ENCODE results near the gene IRF2BPL.

The IRF2BPL gene

DNA sequence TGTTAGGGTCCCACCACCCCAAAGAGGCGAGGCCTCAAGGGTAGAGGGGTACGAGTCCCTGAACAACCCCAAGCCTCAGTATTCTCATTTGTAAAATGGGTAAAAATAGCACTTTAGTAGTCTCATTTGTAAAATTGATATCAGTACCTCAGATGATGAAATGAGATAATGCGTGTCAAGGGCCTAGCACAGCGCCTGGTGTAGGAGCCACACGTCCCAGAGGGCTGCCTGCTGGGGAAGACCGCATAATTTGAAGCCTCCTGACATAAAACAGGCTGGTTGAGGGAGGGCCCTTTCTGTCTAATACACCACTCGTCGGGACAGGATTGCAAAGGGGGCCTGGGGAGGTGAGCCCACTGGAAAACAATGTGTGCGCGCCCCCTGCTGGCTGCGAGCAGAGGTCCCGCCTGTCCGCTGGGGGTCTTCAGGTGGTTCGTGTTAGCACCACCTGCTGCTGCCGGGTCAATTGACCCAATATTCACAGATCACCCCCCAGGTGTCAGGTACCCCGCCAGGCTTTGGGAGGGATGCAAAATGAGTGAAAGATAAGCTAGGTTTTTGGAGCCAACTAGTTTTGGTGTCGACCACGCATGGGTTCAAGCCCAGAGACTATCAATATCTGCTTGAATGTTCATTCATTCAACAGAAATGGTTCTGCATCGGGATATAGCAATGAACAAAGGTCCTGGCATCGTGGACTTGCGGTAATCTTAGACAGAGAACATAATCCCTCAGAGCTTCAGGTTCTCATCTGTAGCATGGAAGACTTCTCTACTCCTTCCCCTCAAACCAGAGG is 24.7 kb upstream of the IRF2BPL start:
- DNase-seq = peak; percentile 73

DNA sequence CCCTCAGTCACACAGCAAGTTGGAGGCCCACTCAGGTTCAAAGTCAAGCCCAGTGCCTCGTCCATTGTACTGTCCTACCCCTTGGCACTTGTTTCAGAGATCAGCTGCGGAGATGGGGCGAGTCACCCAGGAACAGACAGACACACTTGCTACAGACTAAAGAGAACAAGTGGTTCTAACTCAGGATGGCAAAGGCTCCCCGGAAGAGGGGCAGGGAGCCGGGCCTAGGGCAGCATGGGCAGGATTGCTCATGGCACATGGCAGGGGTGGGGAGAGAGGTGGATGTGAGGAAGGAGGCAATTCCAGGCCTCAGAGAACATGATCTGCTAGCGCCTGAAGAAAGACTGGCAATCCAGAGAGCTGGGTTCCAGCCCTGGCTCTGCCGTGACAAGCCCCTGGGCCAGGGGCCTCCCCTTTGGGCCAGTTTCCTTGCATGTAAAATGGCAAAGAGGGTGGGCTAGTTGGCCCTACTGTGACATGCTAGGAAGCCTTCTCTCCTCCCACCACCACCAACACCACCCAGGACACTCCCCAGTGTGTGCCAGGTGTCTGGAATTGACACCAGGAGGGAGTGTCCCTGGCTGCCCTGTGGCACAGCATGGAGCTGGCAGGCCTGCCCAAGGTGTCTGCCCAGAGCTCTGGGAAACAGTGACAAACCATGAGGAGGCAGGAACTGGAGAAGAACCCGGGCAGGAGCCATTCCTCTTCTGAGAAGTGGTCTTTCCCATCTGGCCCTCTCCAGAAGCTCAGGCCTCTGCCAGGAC is 24.0 kb upstream of the IRF2BPL start:
- DNase-seq = no peak

DNA sequence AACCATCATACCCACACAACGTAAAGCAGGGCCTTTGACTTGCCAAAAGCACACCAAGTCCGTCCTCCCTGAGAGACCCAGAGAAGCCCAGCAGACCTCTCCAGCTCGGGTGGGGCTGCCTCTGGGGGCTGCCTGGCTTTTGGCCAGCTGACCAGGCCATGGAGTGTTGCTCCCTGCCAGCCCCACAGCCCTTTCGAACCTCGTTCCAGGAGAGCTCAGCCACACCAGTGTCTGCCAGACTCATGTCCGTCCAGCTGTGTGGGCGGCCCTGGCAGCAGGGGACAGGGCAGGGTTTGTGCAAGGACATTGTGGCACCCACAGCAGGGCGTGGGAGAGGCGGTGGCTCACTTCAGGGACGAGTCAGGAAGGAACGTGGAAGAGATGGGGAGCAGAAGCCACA is 22.6 kb upstream of the IRF2BPL start:
- no peak for DNase-seq

DNA sequence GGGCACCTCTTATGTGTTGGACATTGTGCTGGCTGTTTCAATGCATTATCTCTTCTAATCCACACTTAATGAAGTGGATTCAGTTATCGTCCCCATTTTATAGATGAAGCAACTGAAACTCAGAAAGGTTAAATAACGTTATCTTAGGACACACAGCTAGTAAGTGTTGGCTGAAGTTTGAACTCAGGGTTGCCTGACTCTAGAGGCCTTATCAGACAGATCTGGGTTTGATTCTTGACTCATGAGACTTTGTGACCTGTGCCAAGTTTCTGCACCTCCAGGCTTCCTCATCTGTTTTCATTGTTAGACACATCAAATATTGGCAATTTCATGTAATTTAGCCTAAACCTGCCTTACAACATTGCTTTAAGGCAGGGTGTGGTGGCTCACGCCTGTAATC is 18.2 kb upstream of the IRF2BPL start:
- no peak for DNase-seq

DNA sequence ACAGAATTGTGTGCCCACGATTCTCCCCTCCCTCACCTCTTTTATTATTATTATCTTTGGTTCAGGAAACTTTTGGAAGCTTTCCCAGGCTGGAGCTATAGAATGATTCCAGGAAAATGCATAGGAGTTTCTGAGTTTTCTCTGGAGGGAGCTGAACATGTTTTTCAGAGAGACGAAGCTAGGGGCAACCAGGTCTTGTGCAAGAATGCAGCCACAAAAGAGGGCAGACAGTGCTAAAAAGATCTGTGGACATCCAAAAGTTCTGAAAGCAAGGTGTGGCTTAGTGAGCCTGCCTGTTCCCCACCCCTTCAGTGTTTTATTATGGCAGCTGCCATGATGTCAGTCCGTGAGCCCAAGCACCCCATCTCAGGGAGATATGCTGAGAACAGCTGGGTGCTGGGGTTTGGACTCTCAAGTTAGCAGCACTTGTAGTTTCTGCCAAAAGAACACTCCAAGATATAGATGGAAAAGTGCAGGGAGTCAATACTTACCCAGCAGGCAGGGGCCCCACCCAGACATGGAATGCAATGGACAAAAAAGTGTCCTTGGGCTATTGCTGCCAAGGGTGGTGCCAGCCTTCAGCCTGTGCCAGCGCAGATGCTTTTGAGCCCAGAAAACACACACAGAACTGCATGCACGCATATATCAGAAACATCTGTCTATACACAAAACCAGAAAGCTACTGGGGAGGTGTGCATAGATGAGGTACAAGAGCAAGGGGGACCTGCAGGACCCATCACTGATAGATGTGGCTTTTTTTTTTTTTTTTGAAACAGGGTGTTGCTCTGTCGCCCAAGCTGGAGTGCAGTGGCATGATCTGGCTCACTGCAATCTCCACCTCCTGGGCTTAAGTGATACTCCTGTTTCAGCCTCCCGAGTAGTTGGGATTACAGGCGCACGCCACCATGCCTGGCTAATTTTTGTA is 17.0 kb upstream of the IRF2BPL start:
- no peak for DNase-seq

DNA sequence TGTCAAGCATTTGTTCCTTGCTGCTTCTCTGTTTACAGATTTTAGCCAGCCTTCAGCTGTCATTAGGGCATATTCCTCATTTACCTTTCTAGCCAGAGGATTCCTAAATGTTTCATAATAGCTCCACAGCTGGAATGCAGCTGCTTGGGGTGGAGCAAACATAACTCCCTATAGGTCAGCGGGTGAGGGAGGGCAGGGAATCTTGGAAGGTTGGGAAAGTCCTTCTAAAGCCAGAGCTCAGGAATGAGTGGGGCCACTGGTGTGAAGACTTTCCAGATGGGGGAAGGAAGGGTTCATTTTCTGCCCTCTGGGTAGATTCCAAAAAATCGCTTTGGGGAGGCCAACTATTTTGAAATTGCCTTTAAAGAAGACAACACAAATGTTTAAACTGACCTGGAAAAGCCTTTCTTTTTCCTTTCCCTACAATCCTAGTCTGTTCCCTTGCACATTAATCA is 16.3 kb upstream of the IRF2BPL start:
- no peak for DNase-seq

DNA sequence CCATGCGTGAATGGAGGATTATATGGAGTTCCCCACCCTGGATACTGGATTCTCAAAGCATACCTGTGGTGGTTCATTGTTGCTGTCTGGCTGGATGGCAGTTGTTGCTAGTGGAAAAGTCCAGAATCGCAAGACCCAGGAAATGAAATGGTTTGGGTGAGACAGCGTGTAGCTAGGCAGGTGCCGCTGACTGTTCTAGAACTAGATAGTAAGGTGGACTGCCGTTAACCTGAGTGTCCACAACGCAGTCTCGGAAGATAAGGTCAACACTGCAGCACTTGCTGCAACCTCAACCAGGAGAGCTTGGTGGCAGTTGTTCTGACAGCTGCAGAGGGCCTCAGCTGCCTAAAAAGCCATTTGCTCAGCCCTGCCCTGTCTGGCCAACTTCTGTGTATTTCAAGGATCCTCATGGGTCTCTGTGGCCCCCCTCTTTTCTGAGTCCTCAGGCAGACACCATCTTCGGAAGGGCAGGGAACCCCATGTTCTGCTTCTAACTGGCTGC is 15.5 kb upstream of the IRF2BPL start:
- DNase-seq = no peak

DNA sequence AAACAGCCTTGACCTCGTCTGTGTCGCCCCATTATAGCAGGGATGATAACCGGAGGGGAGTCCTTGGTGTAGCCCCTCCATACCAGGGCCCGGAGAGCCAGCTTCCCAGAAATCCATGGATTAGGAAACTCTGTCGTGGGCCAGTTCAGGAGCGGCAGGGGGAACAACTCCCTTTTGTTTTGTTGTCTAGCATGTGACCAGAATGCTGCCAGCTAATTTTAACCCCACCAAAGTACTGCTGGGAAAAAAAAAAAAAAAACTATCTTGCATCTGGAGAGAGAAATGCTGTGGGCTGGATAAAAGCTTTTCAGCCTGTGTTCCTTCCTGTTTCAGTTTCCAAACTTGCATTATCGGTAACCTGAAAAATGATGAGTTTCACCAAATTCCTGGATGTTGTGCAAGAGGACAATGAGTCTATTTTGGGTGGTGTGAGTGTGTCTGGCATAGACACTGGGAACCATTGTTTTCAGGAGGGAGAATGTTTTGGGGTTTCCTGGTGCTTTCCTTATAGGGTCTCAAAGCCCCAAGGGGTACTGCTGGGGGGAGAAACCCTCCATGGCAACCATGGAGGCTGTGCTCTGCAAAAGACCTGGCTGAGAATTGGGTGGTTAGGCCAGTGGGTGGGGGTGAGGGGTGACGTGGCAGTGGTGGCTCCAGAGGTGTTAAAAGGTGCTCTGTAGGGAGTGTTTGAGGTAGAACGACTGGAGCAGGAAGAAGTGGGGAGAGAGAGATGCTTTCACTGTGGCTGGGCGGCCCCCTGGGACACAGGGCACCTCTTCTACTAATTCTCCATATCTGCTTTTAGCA is 14.9 kb upstream of the IRF2BPL start:
- peak; percentile 87 for DNase-seq

DNA sequence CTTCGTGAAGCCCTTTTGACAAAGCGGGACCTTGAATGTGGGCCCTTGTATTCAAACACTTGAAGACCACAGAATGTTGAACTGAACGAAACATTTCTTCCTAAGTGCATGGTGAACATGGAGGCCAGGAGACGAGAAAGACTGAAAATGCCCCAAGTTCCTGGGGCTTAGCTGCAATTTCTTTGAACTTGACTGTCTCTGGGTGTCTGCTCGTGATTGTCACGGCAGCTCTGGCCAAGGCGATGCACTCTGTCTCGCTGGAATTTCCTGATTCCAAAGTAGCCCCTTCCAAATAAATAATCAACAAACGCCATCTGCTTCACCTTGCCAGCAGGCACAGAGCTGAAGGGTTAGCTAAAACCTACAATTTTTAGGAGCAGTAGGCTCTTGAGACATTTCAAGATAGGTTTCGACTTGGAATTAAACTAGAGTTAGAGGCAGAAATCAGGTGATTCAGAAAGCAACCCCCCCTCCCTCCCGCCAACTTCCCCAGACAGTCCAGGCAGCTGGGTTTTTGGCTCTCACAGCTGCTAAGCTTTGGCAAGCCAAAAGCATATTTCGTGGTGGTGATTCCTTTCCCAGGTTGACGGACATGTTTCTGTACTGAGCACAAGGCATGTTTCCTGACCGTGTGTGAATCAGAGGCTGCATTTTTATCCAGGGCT is 13.5 kb upstream of the IRF2BPL start:
- no peak for DNase-seq

DNA sequence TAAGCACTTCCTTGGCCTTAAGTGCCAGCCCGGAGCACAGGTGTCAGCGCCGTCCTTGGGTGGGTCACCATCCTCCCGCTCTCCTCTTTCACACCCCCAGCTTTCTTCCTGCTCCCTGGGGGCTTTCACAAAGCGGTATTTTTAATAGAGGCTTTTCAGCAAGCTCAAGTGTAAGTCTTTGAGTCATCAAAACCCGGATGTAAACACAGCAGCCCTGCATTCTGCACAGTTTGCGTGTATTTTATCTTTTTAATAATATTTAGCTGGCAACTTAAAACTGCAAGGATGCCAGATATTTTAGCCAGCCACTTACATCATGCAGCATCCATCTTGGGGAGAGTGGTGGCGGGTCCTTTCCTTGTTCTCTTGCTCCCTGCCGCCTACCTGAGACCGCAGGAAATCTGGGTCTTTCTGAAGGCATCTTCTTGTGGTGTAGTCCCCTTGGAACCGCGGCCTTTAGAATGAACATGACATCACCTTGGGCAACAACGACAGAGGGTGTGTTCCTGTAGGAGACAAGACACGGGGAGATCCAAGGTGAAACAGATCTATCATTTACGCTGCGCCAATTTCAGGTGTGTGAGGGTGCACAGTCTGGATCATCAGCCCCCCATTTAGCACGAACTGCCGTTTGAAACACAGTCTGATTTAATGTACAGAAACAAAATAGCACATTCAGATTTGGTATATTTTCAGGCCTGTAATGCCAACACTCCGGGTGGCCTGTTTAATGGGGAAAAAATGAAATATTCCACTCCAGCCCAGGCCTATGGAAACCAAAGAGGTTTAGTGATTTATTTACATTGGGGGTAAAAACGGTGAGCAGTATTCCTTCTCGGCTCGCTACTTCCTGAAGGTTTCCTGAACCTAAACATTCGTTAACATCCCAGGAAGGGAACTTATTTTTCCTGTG is 12.5 kb upstream of the IRF2BPL start:
- DNase-seq = peak; percentile 38

DNA sequence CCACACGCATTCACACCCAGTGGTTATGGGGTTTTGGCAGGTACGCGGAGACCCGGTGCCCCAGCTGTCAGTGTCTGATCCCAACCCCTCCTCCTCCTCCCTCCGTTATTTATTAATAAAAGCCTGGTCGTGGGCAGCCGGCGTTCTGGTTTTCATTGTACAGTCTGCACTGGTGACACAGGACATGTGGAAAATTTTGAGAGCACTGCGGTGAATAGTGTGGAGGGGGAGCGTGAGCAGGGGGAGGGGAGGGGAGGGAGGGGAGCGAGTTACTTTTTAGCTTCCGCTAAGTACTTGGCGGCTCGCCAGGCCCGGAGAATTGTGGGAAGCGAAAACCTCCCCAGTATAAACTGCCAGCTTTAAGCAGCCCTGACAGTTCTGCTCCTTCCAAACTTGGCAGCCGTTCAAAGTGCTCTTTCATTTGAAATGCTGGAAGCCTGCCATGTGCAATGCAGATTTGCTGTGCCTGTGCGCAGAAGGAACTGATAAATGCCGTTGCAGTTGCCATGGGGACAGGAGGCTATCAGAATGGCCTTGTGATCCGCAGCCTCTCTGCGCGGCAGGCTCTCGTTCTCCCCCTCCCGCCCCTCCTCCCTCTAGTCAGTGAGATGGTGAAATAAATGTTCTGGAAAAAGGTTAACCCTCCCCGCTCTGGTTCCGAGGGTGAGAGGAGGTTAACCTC is 11.7 kb upstream of the IRF2BPL start:
- DNase-seq = peak; percentile 86

DNA sequence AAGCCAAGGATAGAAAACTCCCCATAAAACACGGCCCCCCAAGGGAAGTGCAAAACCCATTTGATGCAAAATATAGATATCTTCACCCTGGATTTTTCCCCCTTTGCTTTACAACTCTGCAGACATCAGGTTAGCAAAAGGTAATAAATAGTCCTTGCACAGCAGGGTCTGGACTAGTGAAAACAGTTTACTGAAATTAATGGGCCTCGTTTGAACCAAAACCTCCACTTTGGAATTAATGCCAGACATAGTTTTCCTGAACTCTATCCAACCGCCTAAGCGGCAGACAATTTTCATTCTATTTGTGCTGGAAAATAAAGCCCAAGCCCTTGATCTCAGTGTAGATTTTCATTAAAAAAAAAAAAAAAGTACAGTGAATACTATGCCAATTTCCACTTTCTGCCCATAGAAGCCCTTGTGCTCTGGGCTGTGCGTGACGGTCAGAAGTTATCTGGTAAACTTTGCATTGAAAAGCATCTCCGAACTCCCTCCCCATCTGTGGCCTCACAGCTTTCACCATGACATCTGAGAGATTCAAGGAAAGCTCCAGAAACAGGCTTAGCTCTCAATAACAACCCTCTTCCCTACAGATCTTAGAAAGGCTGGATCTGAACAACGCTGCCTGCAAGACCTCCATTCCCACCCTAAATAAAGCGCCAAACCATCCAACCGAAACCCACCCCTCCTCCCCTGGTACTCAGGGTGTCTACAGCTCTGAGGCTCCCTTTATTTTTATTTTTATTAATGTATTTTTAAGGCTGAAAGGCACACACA is 11.0 kb upstream of the IRF2BPL start:
- no peak for DNase-seq

DNA sequence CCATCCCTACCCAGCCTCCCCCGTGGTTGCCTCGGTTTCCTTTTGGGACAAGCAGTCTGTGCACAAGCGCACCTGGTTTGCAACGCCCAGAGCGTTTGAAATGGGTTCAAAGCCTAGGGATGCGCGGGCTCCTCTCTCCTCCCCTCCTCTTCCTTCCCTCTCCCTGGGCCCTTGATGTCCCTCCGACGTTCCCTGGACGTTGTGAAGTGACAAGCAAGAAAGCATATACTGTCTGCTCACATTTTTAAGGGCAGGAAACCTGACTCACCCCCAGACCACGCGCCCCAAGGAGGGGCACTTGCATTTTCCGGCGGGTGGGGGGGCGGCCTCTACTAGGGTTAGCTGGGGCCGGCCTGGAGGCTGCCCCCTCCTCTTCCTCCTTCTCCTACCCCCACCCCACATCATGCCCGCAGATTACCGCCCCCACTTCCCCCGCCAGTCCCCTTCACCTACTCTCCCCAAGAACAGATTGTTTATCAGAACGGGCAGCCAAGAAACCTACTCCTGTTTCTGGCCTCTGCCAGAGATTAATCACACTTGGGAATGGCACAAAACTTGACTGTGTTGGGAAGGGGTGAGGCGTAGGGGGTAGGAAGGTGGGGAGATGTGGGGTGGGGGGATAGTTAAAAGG is 9.5 kb upstream of the IRF2BPL start:
- DNase-seq = no peak

DNA sequence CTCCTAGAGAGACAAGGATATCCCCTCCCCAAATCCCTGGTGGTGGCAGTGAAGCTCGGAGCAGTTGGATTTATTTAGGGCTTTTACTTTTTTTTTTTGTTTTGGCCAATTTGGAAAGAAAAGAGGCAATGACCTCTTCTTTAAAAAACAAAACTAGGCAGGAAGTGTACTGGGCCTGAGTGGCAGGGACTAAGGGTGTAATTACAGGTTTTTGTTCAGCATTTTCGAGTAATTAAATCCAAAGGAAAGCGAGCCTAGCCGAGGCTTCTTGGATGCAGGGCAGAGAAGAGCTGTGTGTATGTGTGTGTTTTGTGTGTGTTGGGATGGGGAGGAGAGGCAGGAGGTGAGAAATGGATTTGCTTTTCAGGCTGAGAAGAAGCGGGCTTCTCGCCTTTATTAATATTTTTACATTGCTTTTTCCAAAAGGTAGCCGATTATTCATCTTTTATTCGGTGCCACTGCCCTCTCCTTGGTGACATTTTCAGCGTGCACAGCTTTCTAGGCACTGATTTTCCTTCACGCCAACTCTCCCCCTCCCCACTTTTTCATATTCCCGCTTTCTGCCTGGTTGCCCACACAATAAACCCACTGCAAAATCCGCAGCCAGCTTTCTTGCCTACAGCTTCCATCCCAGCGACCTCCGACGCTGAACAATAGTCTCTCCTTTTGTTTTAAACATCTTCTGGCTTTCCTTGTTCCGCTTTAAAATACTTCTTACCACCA is 8.9 kb upstream of the IRF2BPL start:
- no peak for DNase-seq

DNA sequence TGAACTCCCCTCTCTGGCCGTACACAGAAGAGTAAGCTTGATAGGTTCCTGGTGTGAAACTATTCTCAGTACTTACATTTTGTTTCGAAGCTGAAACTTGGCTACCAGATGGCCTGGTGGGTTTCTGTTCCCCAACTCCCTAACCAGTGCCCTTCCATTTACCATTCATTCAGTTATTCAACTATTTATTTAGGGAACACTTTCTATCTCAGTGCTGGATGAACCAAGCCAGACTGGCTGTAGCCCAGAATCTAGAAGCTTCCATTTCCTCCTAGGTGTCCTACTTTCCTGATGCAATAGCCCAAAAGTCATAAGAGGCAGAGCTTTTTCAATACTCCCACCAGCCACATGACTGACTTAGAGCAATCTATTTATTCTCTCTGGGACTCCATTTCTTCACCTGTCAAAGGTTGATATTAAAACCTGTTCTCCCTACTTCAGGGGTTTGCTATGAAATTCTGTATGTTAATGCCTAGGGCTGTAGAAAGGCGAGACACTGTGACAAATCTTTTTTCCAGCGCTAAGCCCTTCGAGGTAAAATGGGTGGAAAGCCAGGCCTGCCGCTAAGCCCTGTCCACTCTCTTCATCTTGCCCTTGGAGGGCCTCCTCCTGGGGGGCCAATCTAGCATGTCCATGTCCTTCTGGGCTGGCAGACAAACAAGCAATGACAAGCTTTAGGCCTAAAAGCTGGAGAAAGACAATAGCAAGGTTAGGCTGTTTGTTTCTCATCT is 8.1 kb upstream of the IRF2BPL start:
- DNase-seq = no peak

DNA sequence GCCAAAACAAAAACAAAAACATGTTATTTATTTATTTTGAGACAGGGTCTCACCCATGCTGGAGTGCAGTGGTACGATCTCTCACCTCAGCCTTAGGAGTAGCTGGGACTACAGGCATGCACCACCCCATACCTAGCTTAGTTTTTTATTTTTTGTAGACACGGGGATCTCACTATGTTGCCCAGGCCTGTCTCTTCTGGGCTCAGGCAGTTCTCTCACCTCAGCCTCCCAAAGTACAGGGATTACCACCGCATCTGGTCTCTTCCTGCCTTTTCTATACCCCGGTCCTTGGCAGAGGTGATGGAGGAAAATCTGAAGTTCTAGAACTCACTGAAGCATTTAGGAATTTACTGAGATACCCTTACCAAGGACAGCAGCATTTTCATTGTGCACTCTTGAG is 6.8 kb upstream of the IRF2BPL start:
- no peak for DNase-seq
